OCI-LY7 (cell line): Measurements from ENCODE around the gene LMNTD2.

ENCODE experiments used
- EZH2phosphoT487 ChIP-seq: fragments of 200-600 bp; sonication (generic); IDR thresholded peaks from 2 replicates; pipeline ENCODE4 v1.6.1; 2018; ENCODE audit warnings: low read depth, borderline replicate concordance, mild to moderate bottlenecking, mixed run types, antibody characterized with exemption, low read length, moderate library complexity, mixed read lengths
- TF ChIP-seq, protein P1 (sequence below): fragments of 200-600 bp; sonication (generic); conservative IDR thresholded peaks from 2 replicates; pipeline ENCODE4 v1.5.1; 2014; ENCODE audit warnings: mild to moderate bottlenecking, antibody characterized with exemption, low read length, moderate library complexity, mixed read lengths

DNA sequence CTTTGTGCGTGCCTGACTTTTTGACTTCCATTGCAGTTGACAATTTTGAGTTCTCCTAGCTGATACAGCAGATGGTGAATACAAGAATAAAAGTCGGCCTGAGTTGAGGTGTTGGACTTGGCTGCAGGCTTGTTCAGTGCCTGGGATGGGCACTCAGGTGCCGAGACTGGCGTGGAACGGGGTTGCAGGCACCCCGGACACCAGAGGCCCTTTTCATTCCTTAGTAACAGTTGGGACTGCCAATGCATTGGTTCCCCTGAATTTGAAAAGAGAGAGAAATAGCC is 17.0 kb upstream of the LMNTD2 start:
- TF ChIP-seq, protein P1, sequence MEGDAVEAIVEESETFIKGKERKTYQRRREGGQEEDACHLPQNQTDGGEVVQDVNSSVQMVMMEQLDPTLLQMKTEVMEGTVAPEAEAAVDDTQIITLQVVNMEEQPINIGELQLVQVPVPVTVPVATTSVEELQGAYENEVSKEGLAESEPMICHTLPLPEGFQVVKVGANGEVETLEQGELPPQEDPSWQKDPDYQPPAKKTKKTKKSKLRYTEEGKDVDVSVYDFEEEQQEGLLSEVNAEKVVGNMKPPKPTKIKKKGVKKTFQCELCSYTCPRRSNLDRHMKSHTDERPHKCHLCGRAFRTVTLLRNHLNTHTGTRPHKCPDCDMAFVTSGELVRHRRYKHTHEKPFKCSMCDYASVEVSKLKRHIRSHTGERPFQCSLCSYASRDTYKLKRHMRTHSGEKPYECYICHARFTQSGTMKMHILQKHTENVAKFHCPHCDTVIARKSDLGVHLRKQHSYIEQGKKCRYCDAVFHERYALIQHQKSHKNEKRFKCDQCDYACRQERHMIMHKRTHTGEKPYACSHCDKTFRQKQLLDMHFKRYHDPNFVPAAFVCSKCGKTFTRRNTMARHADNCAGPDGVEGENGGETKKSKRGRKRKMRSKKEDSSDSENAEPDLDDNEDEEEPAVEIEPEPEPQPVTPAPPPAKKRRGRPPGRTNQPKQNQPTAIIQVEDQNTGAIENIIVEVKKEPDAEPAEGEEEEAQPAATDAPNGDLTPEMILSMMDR = no peak
- TF ChIP-seq EZH2phosphoT487 = no peak
